ENCODE results near the gene CHAD. TPM values are rescaled to one million over a fixed set of nuclear protein-coding genes. Genes with fewer than 3 reads are reported as not detected.
"Not testable (repeated sequence)": the region's sequence is repeated elsewhere in the genome, so short reads cannot be mapped to it uniquely, and the experiment has no call there.

The CHAD gene
- total RNA-seq, 1 experiment from 2014 or later = not detected

GRCh38 chr17:50457621-50458020 is 11.1 kb downstream of the CHAD start:
- no peak for DNase-seq (ENCODE audit: low read depth)

- no peak for DNase-seq (ENCODE audit: low read depth)
Observed at GRCh38 chr17:50453901-50454300, 14.8 kb downstream of the CHAD start.

GRCh38 chr17:50452630-50453300 is 15.9 kb downstream of the CHAD start:
- DNase-seq (ENCODE audit: low read depth) = no peak

GRCh38 chr17:50451943-50452629 is 16.6 kb downstream of the CHAD start:
- no peak for DNase-seq (ENCODE audit: low read depth)

GRCh38 chr17:50448643-50449042 is 20.0 kb downstream of the CHAD start:
- DNase-seq (ENCODE audit: low read depth) = no peak

GRCh38 chr17:50447870-50448595 is 20.6 kb downstream of the CHAD start:
- DNase-seq (ENCODE audit: low read depth) = no peak

- no peak for DNase-seq (ENCODE audit: low read depth)
Observed at GRCh38 chr17:50445730-50446325, 22.9 kb downstream of the CHAD start.

- no peak for DNase-seq (ENCODE audit: low read depth)
Observed at GRCh38 chr17:50444841-50445715, 23.6 kb downstream of the CHAD start.

GRCh38 chr17:50443505-50443974 is 25.1 kb downstream of the CHAD start:
- DNase-seq (ENCODE audit: low read depth) = no peak

GRCh38 chr17:50440838-50441829 is 27.5 kb downstream of the CHAD start:
- no peak for DNase-seq (ENCODE audit: low read depth)

GRCh38 chr17:50440172-50440837 is 28.4 kb downstream of the CHAD start:
- no peak for DNase-seq (ENCODE audit: low read depth)

GRCh38 chr17:50439008-50439407 is 29.7 kb downstream of the CHAD start:
- no peak for DNase-seq (ENCODE audit: low read depth)

- no peak for DNase-seq (ENCODE audit: low read depth)
Observed at GRCh38 chr17:50437409-50437808, 31.3 kb downstream of the CHAD start.

GRCh38 chr17:50432125-50432762 is 36.4 kb downstream of the CHAD start:
- DNase-seq (ENCODE audit: low read depth) = no peak

GRCh38 chr17:50430821-50431618 is 37.7 kb downstream of the CHAD start:
- DNase-seq (ENCODE audit: low read depth) = no peak

GRCh38 chr17:50429793-50430192 is 38.9 kb downstream of the CHAD start:
- no peak for DNase-seq (ENCODE audit: low read depth)

- DNase-seq (ENCODE audit: low read depth) = no peak
Observed at GRCh38 chr17:50428831-50429424, 39.8 kb downstream of the CHAD start.

- DNase-seq (ENCODE audit: low read depth) = not testable (repeated sequence)
Observed at GRCh38 chr17:50428126-50428525, 40.6 kb downstream of the CHAD start.
